Testis (tissue), 2 donors: Measurements from ENCODE around the gene EFR3B.

Source experiments
- CTCF ChIP-seq, 3 experiments: fragments of 450-650 bp in 2 of 3; fragments of 200-600 bp in 1 of 3; sonication (generic) in 1 of 3; IDR thresholded peaks; one replicate each; pipeline ENCODE4 v1.5.1; 2016 to 2019; ENCODE audit warnings: antibody characterized with exemption in 3 of 3, mild to moderate bottlenecking in 2 of 3, moderate library complexity in 1 of 3
- POLR2A ChIP-seq: fragments of 450-650 bp; IDR thresholded peaks from one replicate; pipeline ENCODE4 v1.6.1; 2017; ENCODE audit warnings: antibody characterized with exemption, mild to moderate bottlenecking, moderate library complexity

- no peak for TF ChIP-seq CTCF (IDR thresholded peaks at IDR 0.05)
- TF ChIP-seq POLR2A: no peak
These were observed 148.7 kb downstream of the EFR3B start for GRCh38 chr2:25190536-25190935.
